22Rv1 (cell line): Measurements from ENCODE around the gene ALDH7A1.

Source experiments
- H3K27ac ChIP-seq: fragments of 450-650 bp; 2 replicates; pipeline ENCODE4 v1.5.1; 2017
- CTCF ChIP-seq: fragments of 450-650 bp; IDR thresholded peaks from 2 replicates; pipeline ENCODE4 v1.5.1; 2017; ENCODE audit warnings: mild to moderate bottlenecking
- ZFX ChIP-seq: fragments of 450-650 bp; IDR thresholded peaks from 2 replicates; pipeline ENCODE4 v1.6.1; 2017; ENCODE audit warnings: antibody characterized with exemption, borderline replicate concordance

ALDH7A1 gene

GRCh38 chr5:126481243-126481642 lies 113.8 kb downstream of the ALDH7A1 start:
- H3K27ac ChIP-seq = no peak overlapping the region
- no peak for TF ChIP-seq ZFX
- TF ChIP-seq CTCF = no peak
